Astrocyte (in vitro differentiated cells and primary cell): ENCODE data around the gene BRD4. TPM values are rescaled to one million over a fixed set of nuclear protein-coding genes. Genes with fewer than 3 reads are reported as not detected.

Experiments used
- DNase-seq: peaks from one replicate; pipeline ENCODE4 v3.0.0-alpha.2; 2010; ENCODE audit warnings: low read depth
- FAIRE-seq: peaks from 2 replicates; lab custom pipeline; 2011; peaks lifted over from hg19 to GRCh38; lab: Jason Lieb, UNC
- H2AFZ ChIP-seq: 2 replicates; pipeline ENCODE4 v1.6.0; 2012; ENCODE audit warnings: low read depth, low read length, inconsistent platforms
- H3K27ac ChIP-seq: 2 replicates; pipeline ENCODE4 v1.5.1; 2011; ENCODE audit warnings: low read depth, low read length, inconsistent platforms
- H3K27me3 ChIP-seq: 2 replicates; pipeline ENCODE4 v1.6.0; 2011; ENCODE audit warnings: low read length, inconsistent platforms; ENCODE audit not compliant: insufficient read depth
- H3K36me3 ChIP-seq: 2 replicates; pipeline ENCODE4 v1.5.1; 2011; ENCODE audit warnings: low read length, inconsistent platforms; ENCODE audit not compliant: insufficient read depth
- H3K4me1 ChIP-seq: 2 replicates; pipeline ENCODE4 v1.5.1; 2011; ENCODE audit warnings: low read length, inconsistent platforms; ENCODE audit not compliant: insufficient read depth
- H3K4me2 ChIP-seq: 2 replicates; pipeline ENCODE4 v1.6.0; 2012; ENCODE audit warnings: low read length, inconsistent platforms
- H3K4me3 ChIP-seq: 2 replicates; pipeline ENCODE4 v1.5.1; 2011; ENCODE audit warnings: low read depth, mild to moderate bottlenecking, low read length, inconsistent platforms; ENCODE audit not compliant: insufficient read depth
- H3K79me2 ChIP-seq: 2 replicates; pipeline ENCODE4 v1.6.0; 2012; ENCODE audit warnings: mild to moderate bottlenecking, low read length, inconsistent platforms; ENCODE audit not compliant: insufficient read depth
- H3K9ac ChIP-seq: 2 replicates; pipeline ENCODE4 v1.6.0; 2012; ENCODE audit warnings: mild to moderate bottlenecking, low read length, inconsistent platforms
- H3K9me3 ChIP-seq: 2 replicates; pipeline ENCODE4 v1.5.1; 2012; ENCODE audit warnings: low read depth, mild to moderate bottlenecking, low read length, inconsistent platforms; ENCODE audit not compliant: insufficient read depth
- H4K20me1 ChIP-seq: 2 replicates; pipeline ENCODE4 v1.6.0; 2012; ENCODE audit warnings: low read length, inconsistent platforms; ENCODE audit not compliant: insufficient read depth
- H3K27ac Mint-ChIP-seq: one replicate; pipeline ENCODE4 v1.8.0; 2021; ENCODE audit warnings: mild to moderate bottlenecking, mixed read lengths; ENCODE audit not compliant: unreplicated experiment
- H3K27me3 Mint-ChIP-seq: one replicate; pipeline ENCODE4 v1.8.0; 2021; ENCODE audit warnings: low read depth, mixed read lengths; ENCODE audit not compliant: unreplicated experiment
- H3K36me3 Mint-ChIP-seq: one replicate; pipeline ENCODE4 v1.8.0; 2021; ENCODE audit warnings: low read depth, mixed read lengths; ENCODE audit not compliant: unreplicated experiment
- H3K4me1 Mint-ChIP-seq: one replicate; pipeline ENCODE4 v1.8.0; 2021; ENCODE audit warnings: low read depth, mixed read lengths; ENCODE audit not compliant: unreplicated experiment
- H3K4me3 Mint-ChIP-seq: one replicate; pipeline ENCODE4 v1.8.0; 2021; ENCODE audit warnings: mild to moderate bottlenecking, moderate library complexity, mixed read lengths; ENCODE audit not compliant: unreplicated experiment
- H3K9me3 Mint-ChIP-seq: one replicate; pipeline ENCODE4 v1.8.0; 2021; ENCODE audit warnings: mild to moderate bottlenecking, mixed read lengths; ENCODE audit not compliant: unreplicated experiment
- EZH2 ChIP-seq: IDR thresholded peaks from 2 replicates; pipeline ENCODE4 v1.6.1; 2012; ENCODE audit warnings: mild to moderate bottlenecking, low read length, inconsistent platforms; ENCODE audit not compliant: insufficient read depth
- total RNA-seq: library from RNA; stranded (reverse); gene quantifications from 2 replicates; pipeline ENCODE4 v1.2.1, GENCODE V29; 2021
- TF ChIP-seq, protein P1 (sequence below): IDR thresholded peaks from 2 replicates; pipeline ENCODE4 v1.5.1; 2011; ENCODE audit warnings: low read depth, mild to moderate bottlenecking, inconsistent platforms, low read length, moderate library complexity; ENCODE audit not compliant: insufficient read depth

BRD4 gene
- total RNA-seq, 1 donor from 2014 or later = 128 TPM

DNA sequence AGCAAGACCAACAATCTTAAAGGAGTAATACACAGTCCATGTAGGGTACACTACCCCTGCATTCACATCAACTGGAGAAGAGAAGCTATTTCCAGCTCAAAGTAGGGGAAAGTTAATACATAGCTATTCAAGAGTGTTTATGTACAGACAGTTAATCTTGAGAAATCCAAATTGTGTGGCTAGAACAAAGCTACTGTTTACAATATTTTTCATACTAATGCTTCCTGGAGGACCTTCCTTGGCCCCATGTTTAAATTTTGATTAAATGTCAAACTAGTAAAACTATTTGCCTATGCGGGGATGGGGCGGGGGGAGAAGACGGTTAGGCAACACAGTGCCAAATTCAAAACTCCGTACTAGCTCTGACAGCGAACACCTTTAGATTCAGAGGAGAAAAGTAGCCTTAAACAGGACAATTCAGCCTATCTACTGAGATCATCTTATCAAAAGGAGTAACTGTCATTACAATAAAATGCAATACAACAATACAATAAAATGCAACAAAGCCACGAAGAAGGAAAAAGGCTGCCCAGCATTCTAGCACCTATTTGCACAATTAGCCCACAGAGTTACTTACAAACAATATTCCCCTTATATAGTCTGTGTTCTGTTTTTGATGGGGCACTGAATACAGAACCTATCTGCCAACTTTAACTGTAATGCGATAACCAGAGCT lies 29.1 kb downstream of the BRD4 start:
- TF ChIP-seq, protein P1, sequence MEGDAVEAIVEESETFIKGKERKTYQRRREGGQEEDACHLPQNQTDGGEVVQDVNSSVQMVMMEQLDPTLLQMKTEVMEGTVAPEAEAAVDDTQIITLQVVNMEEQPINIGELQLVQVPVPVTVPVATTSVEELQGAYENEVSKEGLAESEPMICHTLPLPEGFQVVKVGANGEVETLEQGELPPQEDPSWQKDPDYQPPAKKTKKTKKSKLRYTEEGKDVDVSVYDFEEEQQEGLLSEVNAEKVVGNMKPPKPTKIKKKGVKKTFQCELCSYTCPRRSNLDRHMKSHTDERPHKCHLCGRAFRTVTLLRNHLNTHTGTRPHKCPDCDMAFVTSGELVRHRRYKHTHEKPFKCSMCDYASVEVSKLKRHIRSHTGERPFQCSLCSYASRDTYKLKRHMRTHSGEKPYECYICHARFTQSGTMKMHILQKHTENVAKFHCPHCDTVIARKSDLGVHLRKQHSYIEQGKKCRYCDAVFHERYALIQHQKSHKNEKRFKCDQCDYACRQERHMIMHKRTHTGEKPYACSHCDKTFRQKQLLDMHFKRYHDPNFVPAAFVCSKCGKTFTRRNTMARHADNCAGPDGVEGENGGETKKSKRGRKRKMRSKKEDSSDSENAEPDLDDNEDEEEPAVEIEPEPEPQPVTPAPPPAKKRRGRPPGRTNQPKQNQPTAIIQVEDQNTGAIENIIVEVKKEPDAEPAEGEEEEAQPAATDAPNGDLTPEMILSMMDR = no peak
- TF ChIP-seq EZH2 = no peak

DNA sequence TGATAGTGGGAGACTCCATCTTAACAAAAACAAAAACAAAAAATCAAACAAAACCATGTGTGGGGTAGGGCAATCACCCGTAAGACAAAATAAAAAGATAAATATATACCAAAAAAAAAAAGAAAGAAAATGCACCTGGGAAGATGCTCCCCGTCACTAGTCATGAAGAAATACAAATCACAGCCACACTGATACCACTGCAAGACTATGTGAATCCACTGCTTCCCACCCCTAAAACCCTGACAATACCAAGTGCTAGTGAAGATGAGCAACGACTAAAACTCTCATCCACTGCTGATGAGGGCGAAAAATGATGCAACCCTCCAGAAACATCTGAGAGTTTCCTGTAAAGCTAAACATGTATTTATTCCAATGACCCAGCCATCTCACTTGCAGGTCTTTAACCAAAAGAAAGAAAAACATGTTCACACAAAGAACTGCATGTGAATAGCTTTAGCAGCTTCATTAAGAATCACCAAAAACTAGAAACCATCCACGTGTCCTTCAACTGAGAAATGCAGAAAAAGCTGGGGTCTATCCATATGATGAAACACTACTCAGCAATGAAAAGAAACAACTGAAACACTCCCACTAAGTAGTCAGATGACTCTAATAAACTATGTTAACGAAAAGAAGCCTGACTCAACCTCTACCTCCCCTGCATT lies 31.7 kb downstream of the BRD4 start:
- H3K27me3 ChIP-seq = no peaks in the 10 kb centered on the region
- peaks cover 98% of the 10 kb centered on the region for H3K79me2 ChIP-seq
- Mint-ChIP-seq H3K9me3 (peaks cover 3% of the 10 kb centered on the region), H3K4me3 (peak overlapping the region; percentile 28), H3K27ac (peak overlapping the region; percentile 97), H3K36me3 (peaks cover 21% of the 10 kb centered on the region), H3K27me3 (no peaks in the 10 kb centered on the region), H3K4me1 (peaks cover 64% of the 10 kb centered on the region)
- H3K4me2 ChIP-seq = no peak overlapping the region
- H3K4me1 ChIP-seq = peaks cover 58% of the 10 kb centered on the region
- no peak overlapping the region for H3K4me3 ChIP-seq
- H2AFZ ChIP-seq = no peak overlapping the region
- peak overlapping the region; percentile 24 for H3K27ac ChIP-seq
- peaks cover 94% of the 10 kb centered on the region for H4K20me1 ChIP-seq
- H3K36me3 ChIP-seq = no peaks in the 10 kb centered on the region
- FAIRE-seq = no peak
- H3K9me3 ChIP-seq = peaks cover 2% of the 10 kb centered on the region
- TF ChIP-seq, protein P1 = no peak
- TF ChIP-seq EZH2 = no peak
- H3K9ac ChIP-seq = no peak overlapping the region
- no peak for DNase-seq

More for the DNA sequence above, 29.1 kb downstream of the BRD4 start:
- H4K20me1 ChIP-seq = peaks cover 94% of the 10 kb centered on the region
- peaks cover 98% of the 10 kb centered on the region for H3K79me2 ChIP-seq
- H3K4me1 ChIP-seq = peaks cover 39% of the 10 kb centered on the region
- H3K27ac ChIP-seq = peak overlapping the region; percentile 36
- no peak overlapping the region for H3K4me3 Mint-ChIP-seq
- peaks cover 17% of the 10 kb centered on the region for H3K36me3 Mint-ChIP-seq
- H3K4me3 ChIP-seq = no peak overlapping the region
- no peak for FAIRE-seq
- H3K36me3 ChIP-seq = no peaks in the 10 kb centered on the region
- H3K27me3 ChIP-seq = no peaks in the 10 kb centered on the region
- H3K27ac Mint-ChIP-seq = peak overlapping the region; percentile 69
- H3K4me2 ChIP-seq = peak overlapping the region; percentile 41
- H2AFZ ChIP-seq = no peak overlapping the region
- H3K9me3 ChIP-seq = peaks cover 2% of the 10 kb centered on the region
- H3K27me3 Mint-ChIP-seq = no peaks in the 10 kb centered on the region
- peak overlapping the region; percentile 15 for H3K9ac ChIP-seq
- peaks cover 3% of the 10 kb centered on the region for H3K9me3 Mint-ChIP-seq
- H3K4me1 Mint-ChIP-seq = peaks cover 46% of the 10 kb centered on the region
- no peak for DNase-seq
